Sigmoid colon (tissue), 7 donors: ENCODE results near the gene KLK2. TPM values are rescaled to one million over a fixed set of nuclear protein-coding genes. Genes with fewer than 3 reads are reported as not detected.

ENCODE experiments used
- DNase-seq: peaks from one replicate; pipeline ENCODE4 v3.0.0-alpha.2; 2019
- H3K27ac ChIP-seq, 4 donors: fragments of 200-600 bp; sonication (generic); one replicate each; pipeline ENCODE4 v1.5.1; 2016 to 2019; ENCODE audit warnings: mild to moderate bottlenecking in 1 of 4
- H3K27me3 ChIP-seq, 3 donors: fragments of 200-600 bp; sonication (generic); one replicate each; pipeline ENCODE4 v1.5.1; 2019; ENCODE audit warnings: mild to moderate bottlenecking in 1 of 3
- H3K36me3 ChIP-seq, 4 donors: fragments of 200-600 bp; sonication (generic); one replicate each; pipeline ENCODE4 v1.5.1; 2016 to 2019
- H3K4me1 ChIP-seq, 4 donors: fragments of 200-600 bp; sonication (generic); one replicate each; pipeline ENCODE4 v1.5.1; 2017 to 2019
- H3K4me3 ChIP-seq, 4 donors: fragments of 200-600 bp; sonication (generic); one replicate each; pipeline ENCODE4 v1.5.1; 2017 to 2019; ENCODE audit warnings: mild to moderate bottlenecking in 2 of 4, moderate library complexity in 1 of 4
- H3K9me3 ChIP-seq, 4 donors: fragments of 200-600 bp in 3 of 4; sonication (generic) in 3 of 4; one replicate each; pipeline versions ENCODE4 v1.5.1 to v1.6.1; 2013 to 2019
- EP300 ChIP-seq, 4 donors: sonication (generic); formaldehyde crosslinking; IDR thresholded peaks; one replicate each; pipeline ENCODE4 v1.6.1; 2017; ENCODE audit warnings: antibody characterized with exemption in 4 of 4
- POLR2A ChIP-seq, 2 donors: fragments of 450-650 bp; IDR thresholded peaks; one replicate each; pipeline ENCODE4 v1.6.1; 2016; ENCODE audit warnings: antibody characterized with exemption in 2 of 2, mild to moderate bottlenecking in 2 of 2, moderate library complexity in 2 of 2
- POLR2AphosphoS5 ChIP-seq, 4 donors: sonication (generic); formaldehyde crosslinking; IDR thresholded peaks; one replicate each; pipeline ENCODE4 v1.6.1; 2017; ENCODE audit warnings: antibody characterized with exemption in 4 of 4
- WGBS, 2 donors: extraction: QIAGEN DNeasy Blood & Tissue Kit; methylation state at CpG; one replicate each; pipeline ENCODE4 v1.1.7; 2013; 5-methylcytosine and 5-hydroxymethylcytosine counted together
- intact Hi-C: fragments of 100-400 bp; cut with DNase I; formaldehyde crosslinking; loops from one replicate; pipeline ENCODE4 v1.15.1; 2023
- polyA plus RNA-seq, 3 donors: library from polyadenylated mRNA; stranded (reverse); fragments of 200-250 nt; gene quantifications; one replicate each; pipeline ENCODE4 v1.2.3, GENCODE V29; 2013
- total RNA-seq, 4 donors: library from RNA; depleted of rRNA; stranded (reverse); fragments of >200 nt; gene quantifications; one replicate each; pipeline ENCODE4 v1.1.0, GENCODE V29; 2016
- TF ChIP-seq, protein P1 (sequence below), 4 experiments: fragments of 450-650 bp in 3 of 4; fragments of 200-600 bp in 1 of 4; IDR thresholded peaks; one replicate each; pipeline ENCODE4 v1.5.1; 2016 to 2019; ENCODE audit warnings: antibody characterized with exemption in 4 of 4, mild to moderate bottlenecking in 3 of 4, moderate library complexity in 2 of 4
- donor health status: healthy with polysubstance abuse.
- donor health status: Bipolar disorder and iron deficiency.
- donor health status: healthy.

Gene KLK2
- total and polyA plus RNA-seq, 7 donors, result 0.28 TPM; not detected in 6

- H3K27ac ChIP-seq, result no peak overlapping the region
- 96 to 99% methylated on average over 2 of the region's 2 CpGs for WGBS, 2 donors
- no peaks in the 10 kb centered on the region for H3K36me3 ChIP-seq
- H3K9me3 ChIP-seq, result peaks cover 0 to 2% (median 0%) of the 10 kb centered on the region in 4 donors
- no peak overlapping the region for H3K4me3 ChIP-seq
- TF ChIP-seq, protein P1, sequence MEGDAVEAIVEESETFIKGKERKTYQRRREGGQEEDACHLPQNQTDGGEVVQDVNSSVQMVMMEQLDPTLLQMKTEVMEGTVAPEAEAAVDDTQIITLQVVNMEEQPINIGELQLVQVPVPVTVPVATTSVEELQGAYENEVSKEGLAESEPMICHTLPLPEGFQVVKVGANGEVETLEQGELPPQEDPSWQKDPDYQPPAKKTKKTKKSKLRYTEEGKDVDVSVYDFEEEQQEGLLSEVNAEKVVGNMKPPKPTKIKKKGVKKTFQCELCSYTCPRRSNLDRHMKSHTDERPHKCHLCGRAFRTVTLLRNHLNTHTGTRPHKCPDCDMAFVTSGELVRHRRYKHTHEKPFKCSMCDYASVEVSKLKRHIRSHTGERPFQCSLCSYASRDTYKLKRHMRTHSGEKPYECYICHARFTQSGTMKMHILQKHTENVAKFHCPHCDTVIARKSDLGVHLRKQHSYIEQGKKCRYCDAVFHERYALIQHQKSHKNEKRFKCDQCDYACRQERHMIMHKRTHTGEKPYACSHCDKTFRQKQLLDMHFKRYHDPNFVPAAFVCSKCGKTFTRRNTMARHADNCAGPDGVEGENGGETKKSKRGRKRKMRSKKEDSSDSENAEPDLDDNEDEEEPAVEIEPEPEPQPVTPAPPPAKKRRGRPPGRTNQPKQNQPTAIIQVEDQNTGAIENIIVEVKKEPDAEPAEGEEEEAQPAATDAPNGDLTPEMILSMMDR (IDR thresholded peaks at IDR 0.05), result no peak
- no peak for TF ChIP-seq POLR2A (IDR thresholded peaks at IDR 0.05)
- DNase-seq, result no peak
- intact Hi-C loops, result no loop called here
- peaks cover 0 to 7% (median 5%) of the 10 kb centered on the region in 3 donors for H3K27me3 ChIP-seq
- no peaks in the 10 kb centered on the region for H3K4me1 ChIP-seq
Observed at GRCh38 chr19:50843205-50843604, 30.0 kb upstream of the KLK2 start.

DNA sequence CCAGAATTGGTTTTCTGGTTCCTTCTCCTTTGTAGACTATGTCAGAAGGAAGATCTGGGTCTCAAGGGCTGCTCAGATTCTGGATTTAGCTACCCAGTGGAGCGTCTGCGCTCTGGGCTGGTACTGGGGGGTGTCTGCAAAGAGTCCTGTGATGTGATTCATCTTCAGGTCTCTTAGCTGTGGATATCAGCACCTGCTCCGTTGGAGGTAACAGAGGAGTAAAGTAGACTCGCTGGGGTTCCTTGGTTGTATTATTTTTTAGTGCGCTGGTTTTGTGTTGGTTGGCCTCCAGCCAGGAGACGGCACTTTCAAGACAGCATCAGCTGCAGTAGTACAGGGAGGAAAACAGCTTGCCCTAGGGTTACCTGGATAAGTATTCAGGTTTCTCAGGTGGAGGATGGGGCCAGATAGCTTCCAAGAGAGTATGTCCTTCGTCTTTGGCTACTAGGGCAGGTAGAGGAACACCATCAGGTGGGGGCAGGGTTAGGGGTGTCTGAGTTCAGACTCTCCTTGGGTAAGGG lies 29.5 kb upstream of the KLK2 start:
- no peak overlapping the region for H3K4me3 ChIP-seq
- no peak for TF ChIP-seq POLR2AphosphoS5 (IDR thresholded peaks at IDR 0.05)
- TF ChIP-seq, protein P1 (IDR thresholded peaks at IDR 0.05), result no peak
- TF ChIP-seq EP300 (IDR thresholded peaks at IDR 0.05), result no peak
- TF ChIP-seq POLR2A (IDR thresholded peaks at IDR 0.05), result no peak
- 34 to 76% methylated on average over 7 of the region's 7 CpGs for WGBS, 2 donors
- no peak overlapping the region for H3K27ac ChIP-seq
- no peaks in the 10 kb centered on the region for H3K4me1 ChIP-seq
- peaks cover 0 to 2% (median 0%) of the 10 kb centered on the region in 4 donors for H3K9me3 ChIP-seq
- H3K36me3 ChIP-seq, result no peaks in the 10 kb centered on the region
- intact Hi-C loops, result no loop called here
- peak; percentile 37 for DNase-seq
- peaks cover 0 to 10% (median 0%) of the 10 kb centered on the region in 3 donors for H3K27me3 ChIP-seq

GRCh38 chr19:50844296-50844935 lies 28.8 kb upstream of the KLK2 start:
- H3K4me3 ChIP-seq, result no peak overlapping the region
- 55 to 64% methylated on average over 8 of the region's 8 CpGs for WGBS, 2 donors
- H3K9me3 ChIP-seq, result peaks cover 0 to 2% (median 0%) of the 10 kb centered on the region in 4 donors
- H3K27ac ChIP-seq, result no peak overlapping the region
- intact Hi-C loops, result no loop called here
- TF ChIP-seq POLR2AphosphoS5 (IDR thresholded peaks at IDR 0.05) (no peak), POLR2A (IDR thresholded peaks at IDR 0.05) (no peak), EP300 (IDR thresholded peaks at IDR 0.05) (no peak)
- TF ChIP-seq, protein P1 (IDR thresholded peaks at IDR 0.05), result no peak
- H3K36me3 ChIP-seq, result no peaks in the 10 kb centered on the region
- H3K27me3 ChIP-seq, result peaks cover 0 to 10% (median 0%) of the 10 kb centered on the region in 3 donors
- no peak for DNase-seq
- no peaks in the 10 kb centered on the region for H3K4me1 ChIP-seq

DNA sequence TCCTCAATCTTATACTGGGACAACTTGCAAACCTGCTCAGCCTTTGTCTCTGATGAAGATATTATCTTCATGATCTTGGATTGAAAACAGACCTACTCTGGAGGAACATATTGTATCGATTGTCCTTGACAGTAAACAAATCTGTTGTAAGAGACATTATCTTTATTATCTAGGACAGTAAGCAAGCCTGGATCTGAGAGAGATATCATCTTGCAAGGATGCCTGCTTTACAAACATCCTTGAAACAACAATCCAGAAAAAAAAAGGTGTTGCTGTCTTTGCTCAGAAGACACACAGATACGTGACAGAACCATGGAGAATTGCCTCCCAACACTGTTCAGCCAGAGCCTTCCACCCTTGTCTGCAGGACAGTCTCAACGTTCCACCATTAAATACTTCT lies 22.5 kb upstream of the KLK2 start:
- Histone ChIP-seq H3K27me3 (peaks cover 0 to 39% (median 0%) of the 10 kb centered on the region in 3 donors), H3K27ac (no peak overlapping the region), H3K36me3 (no peaks in the 10 kb centered on the region), H3K4me1 (no peaks in the 10 kb centered on the region), H3K4me3 (no peak overlapping the region), H3K9me3 (no peaks in the 10 kb centered on the region)
- intact Hi-C loops, result no loop called here
- no peak for DNase-seq
- 62 to 71% methylated on average over 3 of the region's 3 CpGs for WGBS, 2 donors
- no peak for TF ChIP-seq POLR2AphosphoS5 (IDR thresholded peaks at IDR 0.05)
- TF ChIP-seq POLR2A (IDR thresholded peaks at IDR 0.05), result no peak
- TF ChIP-seq EP300 (IDR thresholded peaks at IDR 0.05), result no peak
- TF ChIP-seq, protein P1 (IDR thresholded peaks at IDR 0.05), result no peak
